ENCODE data around the gene PPP1CB. TPM values are rescaled to one million over a fixed set of nuclear protein-coding genes. Genes with fewer than 3 reads are reported as not detected.

Gene PPP1CB
- total and polyA plus RNA-seq, 2 experiments from 2014 or later = 161 to 269 TPM

GRCh38 chr2:28796620-28797019 is 45.0 kb downstream of the PPP1CB start:
- Histone ChIP-seq H3K9me2 (replicated peaks; ENCODE audit: insufficient read depth) (no peaks in the 10 kb centered on the region), H3K4me2 (no peak overlapping the region), H3K79me2 (peaks cover 67% of the 10 kb centered on the region), H3K9me3 (ENCODE audit: low read depth) (no peaks in the 10 kb centered on the region), H3K27me3 (no peaks in the 10 kb centered on the region), H4K20me1 (ENCODE audit: insufficient read depth, poor library complexity, severe bottlenecking) (peaks cover 35% of the 10 kb centered on the region), H3K36me3 (replicated peaks; ENCODE audit: insufficient read depth, low read depth) (peaks cover 7% of the 10 kb centered on the region), H3K27ac (no peak overlapping the region), H3K4me3 (no peak overlapping the region), H2AFZ (no peak overlapping the region), H3K4me1 (ENCODE audit: insufficient read depth) (no peaks in the 10 kb centered on the region)
- WGBS (ENCODE audit: low lambda C conversion rate, missing lambda C conversion rate) = 91% methylated on average over 4 of the region's 4 CpGs
- DNase-seq (ENCODE audit: low spot score) = no peak
- TF ChIP-seq EZH2phosphoT487 (IDR thresholded peaks at IDR 0.05; ENCODE audit: low read depth, severe bottlenecking, unreplicated experiment) = no peak
- no peak for TF ChIP-seq CTCF (IDR thresholded peaks at IDR 0.05; ENCODE audit: poor library complexity)
- TF ChIP-seq EZH2 (IDR thresholded peaks at IDR 0.05; ENCODE audit: borderline replicate concordance) = no peak

GRCh38 chr2:28801726-28802125 is 50.1 kb downstream of the PPP1CB start:
- no peak overlapping the region for H3K4me3 ChIP-seq
- H3K27ac ChIP-seq = no peak overlapping the region
- TF ChIP-seq EZH2 (IDR thresholded peaks at IDR 0.05; ENCODE audit: borderline replicate concordance) (no peak), CTCF (IDR thresholded peaks at IDR 0.05; ENCODE audit: poor library complexity) (no peak), EZH2phosphoT487 (IDR thresholded peaks at IDR 0.05; ENCODE audit: low read depth, severe bottlenecking, unreplicated experiment) (no peak)
- DNase-seq (ENCODE audit: low spot score) = no peak
- no peak overlapping the region for H3K4me2 ChIP-seq
- H3K9me2 ChIP-seq (replicated peaks; ENCODE audit: insufficient read depth) = no peaks in the 10 kb centered on the region
- 89% methylated on average over 3 of the region's 3 CpGs for WGBS (ENCODE audit: low lambda C conversion rate, missing lambda C conversion rate)
- H3K4me1 ChIP-seq (ENCODE audit: insufficient read depth) = no peaks in the 10 kb centered on the region
- peaks cover 27% of the 10 kb centered on the region for H3K79me2 ChIP-seq
- no peaks in the 10 kb centered on the region for H3K36me3 ChIP-seq (replicated peaks; ENCODE audit: insufficient read depth, low read depth)
- no peaks in the 10 kb centered on the region for H3K9me3 ChIP-seq (ENCODE audit: low read depth)
- H4K20me1 ChIP-seq (ENCODE audit: insufficient read depth, poor library complexity, severe bottlenecking) = peaks cover 21% of the 10 kb centered on the region
- no peaks in the 10 kb centered on the region for H3K27me3 ChIP-seq
- H2AFZ ChIP-seq = no peak overlapping the region

GRCh38 chr2:28802975-28803429 is 51.4 kb downstream of the PPP1CB start:
- Histone ChIP-seq H3K4me2 (no peak overlapping the region), H3K27me3 (no peaks in the 10 kb centered on the region), H3K27ac (no peak overlapping the region), H3K36me3 (replicated peaks; ENCODE audit: insufficient read depth, low read depth) (no peaks in the 10 kb centered on the region), H3K9me3 (ENCODE audit: low read depth) (no peaks in the 10 kb centered on the region), H3K4me3 (no peak overlapping the region), H3K79me2 (peaks cover 16% of the 10 kb centered on the region), H3K4me1 (ENCODE audit: insufficient read depth) (no peaks in the 10 kb centered on the region), H3K9me2 (replicated peaks; ENCODE audit: insufficient read depth) (no peaks in the 10 kb centered on the region), H4K20me1 (ENCODE audit: insufficient read depth, poor library complexity, severe bottlenecking) (peaks cover 9% of the 10 kb centered on the region), H2AFZ (no peak overlapping the region)
- WGBS (ENCODE audit: low lambda C conversion rate, missing lambda C conversion rate) = 69% methylated on average over 4 of the region's 4 CpGs
- DNase-seq (ENCODE audit: low spot score) = no peak
- TF ChIP-seq EZH2 (IDR thresholded peaks at IDR 0.05; ENCODE audit: borderline replicate concordance) (no peak), CTCF (IDR thresholded peaks at IDR 0.05; ENCODE audit: poor library complexity) (no peak), EZH2phosphoT487 (IDR thresholded peaks at IDR 0.05; ENCODE audit: low read depth, severe bottlenecking, unreplicated experiment) (no peak)

GRCh38 chr2:28809927-28810326 is 58.3 kb downstream of the PPP1CB start:
- H3K27me3 ChIP-seq = no peaks in the 10 kb centered on the region
- no peaks in the 10 kb centered on the region for H3K9me2 ChIP-seq (replicated peaks; ENCODE audit: insufficient read depth)
- H2AFZ ChIP-seq = peak overlapping the region; percentile 27
- no peak overlapping the region for H3K27ac ChIP-seq
- 84% methylated on average over 10 of the region's 10 CpGs for WGBS (ENCODE audit: low lambda C conversion rate, missing lambda C conversion rate)
- H3K36me3 ChIP-seq (replicated peaks; ENCODE audit: insufficient read depth, low read depth) = no peaks in the 10 kb centered on the region
- H4K20me1 ChIP-seq (ENCODE audit: insufficient read depth, poor library complexity, severe bottlenecking) = no peaks in the 10 kb centered on the region
- TF ChIP-seq EZH2phosphoT487 (IDR thresholded peaks at IDR 0.05; ENCODE audit: low read depth, severe bottlenecking, unreplicated experiment) (no peak), CTCF (IDR thresholded peaks at IDR 0.05; ENCODE audit: poor library complexity) (no peak), EZH2 (IDR thresholded peaks at IDR 0.05; ENCODE audit: borderline replicate concordance) (no peak)
- no peaks in the 10 kb centered on the region for H3K4me1 ChIP-seq (ENCODE audit: insufficient read depth)
- no peaks in the 10 kb centered on the region for H3K79me2 ChIP-seq
- no peak for DNase-seq (ENCODE audit: low spot score)
- peak overlapping the region; percentile 58 for H3K4me3 ChIP-seq
- H3K9me3 ChIP-seq (ENCODE audit: low read depth) = no peaks in the 10 kb centered on the region
- peak overlapping the region; percentile 96 for H3K4me2 ChIP-seq

All from hepatocyte (in vitro differentiated cells).